ENCODE measurements around the gene KLK1. TPM values are rescaled to one million over a fixed set of nuclear protein-coding genes. Genes with fewer than 3 reads are reported as not detected.

The KLK1 gene
- polyA plus RNA-seq, 1 donor from 2014 or later: not detected

GRCh38 chr19:50818859-50819472, 4.6 kb downstream of the KLK1 start:
- no peak overlapping the region for H3K27ac ChIP-seq (ENCODE audit: low read length)
- no peak overlapping the region for H2AFZ ChIP-seq (ENCODE audit: low read depth, low read length)
- no peaks in the 10 kb centered on the region for H4K20me1 ChIP-seq (ENCODE audit: insufficient read depth)
- H3K9ac ChIP-seq (ENCODE audit: low read length): no peak overlapping the region
- no peaks in the 10 kb centered on the region for H3K36me3 ChIP-seq (ENCODE audit: insufficient read depth, low read length)
- no peak overlapping the region for H3K4me2 ChIP-seq (ENCODE audit: low read length)
- no peak overlapping the region for H3K4me3 ChIP-seq (ENCODE audit: low read length)
- H3K79me2 ChIP-seq (replicated peaks; ENCODE audit: insufficient read depth, low read length): no peaks in the 10 kb centered on the region
- TF ChIP-seq CTCF (IDR thresholded peaks at IDR 0.05; ENCODE audit: poor library complexity, severe bottlenecking): no peak
- no peak for TF ChIP-seq MXI1 (conservative IDR thresholded peaks at IDR 0.05; ENCODE audit: poor library complexity, severe bottlenecking)
- TF ChIP-seq SMC3 (conservative IDR thresholded peaks at IDR 0.05; ENCODE audit: poor library complexity): no peak
- TF ChIP-seq POLR2AphosphoS5 (IDR thresholded peaks at IDR 0.05): no peak
- TF ChIP-seq EP300 (conservative IDR thresholded peaks at IDR 0.05; ENCODE audit: poor library complexity, severe bottlenecking): no peak
- no peak for TF ChIP-seq REST (IDR thresholded peaks at IDR 0.05; ENCODE audit: borderline replicate concordance)
- no peak for TF ChIP-seq TAF1 (IDR thresholded peaks at IDR 0.05; ENCODE audit: low read depth)
- no peak for TF ChIP-seq RAD21 (conservative IDR thresholded peaks at IDR 0.05)
- no peak for TF ChIP-seq EZH2 (IDR thresholded peaks at IDR 0.05; ENCODE audit: borderline replicate concordance, insufficient read depth, low read length, poor library complexity, severe bottlenecking)
- no peaks in the 10 kb centered on the region for H3F3A ChIP-seq (ENCODE audit: insufficient read depth, low read length, poor library complexity, severe bottlenecking)
- no peaks in the 10 kb centered on the region for H3K9me2 ChIP-seq (ENCODE audit: insufficient read depth, low read length)
- no peaks in the 10 kb centered on the region for H3K9me3 ChIP-seq (ENCODE audit: low read length)
- H3K27me3 ChIP-seq (ENCODE audit: insufficient read depth, low read depth, low read length): peaks cover 62% of the 10 kb centered on the region

- peaks cover 60% of the 10 kb centered on the region for H3K27me3 ChIP-seq (ENCODE audit: insufficient read depth, low read depth, low read length)
- H3K79me2 ChIP-seq (replicated peaks; ENCODE audit: insufficient read depth, low read length): no peaks in the 10 kb centered on the region
- no peak overlapping the region for H3K27ac ChIP-seq (ENCODE audit: low read length)
- no peaks in the 10 kb centered on the region for H3F3A ChIP-seq (ENCODE audit: insufficient read depth, low read length, poor library complexity, severe bottlenecking)
- no peaks in the 10 kb centered on the region for H4K20me1 ChIP-seq (ENCODE audit: insufficient read depth)
- no peaks in the 10 kb centered on the region for H3K9me3 ChIP-seq (ENCODE audit: low read length)
- no peaks in the 10 kb centered on the region for H3K36me3 ChIP-seq (ENCODE audit: insufficient read depth, low read length)
- H2AFZ ChIP-seq (ENCODE audit: low read depth, low read length): no peak overlapping the region
- no peak for TF ChIP-seq POLR2AphosphoS5 (IDR thresholded peaks at IDR 0.05)
- no peak for TF ChIP-seq EZH2 (IDR thresholded peaks at IDR 0.05; ENCODE audit: borderline replicate concordance, insufficient read depth, low read length, poor library complexity, severe bottlenecking)
- no peak for TF ChIP-seq TAF1 (IDR thresholded peaks at IDR 0.05; ENCODE audit: low read depth)
- TF ChIP-seq CTCF (IDR thresholded peaks at IDR 0.05; ENCODE audit: poor library complexity, severe bottlenecking): no peak
- TF ChIP-seq EP300 (conservative IDR thresholded peaks at IDR 0.05; ENCODE audit: poor library complexity, severe bottlenecking): no peak
- no peak for TF ChIP-seq REST (IDR thresholded peaks at IDR 0.05; ENCODE audit: borderline replicate concordance)
- TF ChIP-seq RAD21 (conservative IDR thresholded peaks at IDR 0.05): no peak
- no peak for TF ChIP-seq MXI1 (conservative IDR thresholded peaks at IDR 0.05; ENCODE audit: poor library complexity, severe bottlenecking)
- no peak for TF ChIP-seq SMC3 (conservative IDR thresholded peaks at IDR 0.05; ENCODE audit: poor library complexity)
- H3K4me3 ChIP-seq (ENCODE audit: low read length): peak overlapping the region; percentile 50
- no peak overlapping the region for H3K4me2 ChIP-seq (ENCODE audit: low read length)
- H3K9ac ChIP-seq (ENCODE audit: low read length): no peak overlapping the region
- no peaks in the 10 kb centered on the region for H3K9me2 ChIP-seq (ENCODE audit: insufficient read depth, low read length)
These were observed 5.4 kb downstream of the KLK1 start for GRCh38 chr19:50817941-50818858.

Measured in neural cell (in vitro differentiated cells).